Neural cell (in vitro differentiated cells): ENCODE results near the gene CACNA1B.

Experiments
- CTCF ChIP-seq: fragments of 450-650 bp; IDR thresholded peaks from 2 replicates; pipeline ENCODE4 v1.5.1; 2014; ENCODE audit warnings: antibody characterized with exemption, mild to moderate bottlenecking, moderate library complexity; ENCODE audit not compliant: poor library complexity, severe bottlenecking
- SMC3 ChIP-seq: fragments of 450-650 bp; conservative IDR thresholded peaks from 2 replicates; pipeline ENCODE4 v1.6.1; 2014; ENCODE audit warnings: antibody characterized with exemption, mild to moderate bottlenecking, moderate library complexity; ENCODE audit not compliant: poor library complexity

- no peak for TF ChIP-seq SMC3
- no peak for TF ChIP-seq CTCF
Observed at GRCh38 chr9:138120511-138121437, 243.2 kb downstream of the CACNA1B start.
